Smooth muscle cell of the brain vasculature (primary cell): Measurements from ENCODE around the gene C12orf76.
"Not testable (repeated sequence)": the region's sequence is repeated elsewhere in the genome, so short reads cannot be mapped to it uniquely, and the experiment has no call there.

ENCODE experiments used
- DNase-seq: peaks from one replicate; pipeline ENCODE4 v3.0.0-alpha.2; 2012; ENCODE audit warnings: low read depth, low spot score

Gene C12orf76

GRCh38 chr12:110065540-110065939 is 17.2 kb upstream of the C12orf76 start:
- no peak for DNase-seq

- no peak for DNase-seq
Measured at GRCh38 chr12:110062241-110062640, 13.9 kb upstream of the C12orf76 start.

- DNase-seq = no peak
Measured at GRCh38 chr12:110059651-110060000, 11.3 kb upstream of the C12orf76 start.

GRCh38 chr12:110058875-110059615 is 10.7 kb upstream of the C12orf76 start:
- DNase-seq = no peak

- not testable (repeated sequence) for DNase-seq
Measured at GRCh38 chr12:110056643-110057042, 8.3 kb upstream of the C12orf76 start.

- peak; percentile 50 for DNase-seq
Measured at GRCh38 chr12:110055375-110056352, 7.3 kb upstream of the C12orf76 start.

GRCh38 chr12:110050927-110051326 is 2.6 kb upstream of the C12orf76 start:
- no peak for DNase-seq

GRCh38 chr12:110049666-110050065 is 1.3 kb upstream of the C12orf76 start:
- not testable (repeated sequence) for DNase-seq

- not testable (repeated sequence) for DNase-seq
Measured at GRCh38 chr12:110049034-110049433, 712 bp upstream of the C12orf76 start.

- DNase-seq = no peak
Measured at GRCh38 chr12:110047297-110047940, 903 bp downstream of the C12orf76 start.

- DNase-seq = no peak
Measured at GRCh38 chr12:110046451-110047187, 1.7 kb downstream of the C12orf76 start.

- no peak for DNase-seq
Measured at GRCh38 chr12:110042264-110042663, 6.1 kb downstream of the C12orf76 start.

- no peak for DNase-seq
Measured at GRCh38 chr12:110039085-110039807, 9.1 kb downstream of the C12orf76 start.

GRCh38 chr12:110038741-110039084 is 9.6 kb downstream of the C12orf76 start:
- no peak for DNase-seq

GRCh38 chr12:110037315-110037714 is 11.0 kb downstream of the C12orf76 start:
- no peak for DNase-seq

- DNase-seq = no peak
Measured at GRCh38 chr12:110035534-110036104, 12.7 kb downstream of the C12orf76 start.

- DNase-seq = no peak
Measured at GRCh38 chr12:110033888-110034287, 14.4 kb downstream of the C12orf76 start.

- DNase-seq = no peak
Measured at GRCh38 chr12:110029290-110029815, 19.0 kb downstream of the C12orf76 start.

GRCh38 chr12:110028323-110028722 is 20.0 kb downstream of the C12orf76 start:
- DNase-seq = no peak

- DNase-seq = no peak
Measured at GRCh38 chr12:110024051-110024450, 24.3 kb downstream of the C12orf76 start.
